Thyroid gland (tissue), 4 donors: ENCODE measurements around the gene RAB15.

Experiments
- CTCF ChIP-seq, 6 experiments: fragments of 200-600 bp in 3 of 6; fragments of 450-650 bp in 3 of 6; sonication (generic) in 3 of 6; IDR thresholded peaks; one replicate each; pipeline ENCODE4 v1.5.1; 2016 to 2019; ENCODE audit warnings: antibody characterized with exemption in 6 of 6, mild to moderate bottlenecking in 2 of 6, inconsistent platforms in 1 of 6, moderate library complexity in 1 of 6
- POLR2A ChIP-seq, 2 donors: fragments of 450-650 bp; IDR thresholded peaks; one replicate each; pipeline ENCODE4 v1.6.1; 2017; ENCODE audit warnings: antibody characterized with exemption in 2 of 2, mild to moderate bottlenecking in 2 of 2, moderate library complexity in 1 of 2

GRCh38 chr14:64993266-64993930, 21.3 kb upstream of the RAB15 start:
- no peak for TF ChIP-seq CTCF (IDR thresholded peaks at IDR 0.05)
- no peak for TF ChIP-seq POLR2A (IDR thresholded peaks at IDR 0.05)
